T-cell (primary cell): ENCODE measurements around the gene TCF12. TPM values are rescaled to one million over a fixed set of nuclear protein-coding genes. Genes with fewer than 3 reads are reported as not detected.
"Not testable (repeated sequence)": the region's sequence is repeated elsewhere in the genome, so short reads cannot be mapped to it uniquely, and the experiment has no call there.

ENCODE experiments used
- ATAC-seq, 4 experiments: fragments of 200-7000 bp in 3 of 4; fragments of 150-1000 bp in 1 of 4; cut with Tn5 transposase; replicated peaks in 1 of 4; 1 replicate in 3 of 4; 2 replicates in 1 of 4; pipeline ENCODE4 v1.10.0; 2021; ENCODE audit warnings: moderate library complexity in 3 of 4, mild to moderate bottlenecking in 2 of 4, moderate number of reproducible peaks in 1 of 4
- CTCF ChIA-PET, 2 donors: fragments of 300-600 bp; sonication (Branson Sonifier 250); formaldehyde crosslinking; loops; one replicate each; lab custom pipeline; 2022; ENCODE audit warnings: antibody characterized with exemption in 2 of 2; lab: Charles Lee
- POLR2A ChIA-PET, 2 donors: fragments of 300-600 bp; sonication (Branson Sonifier 250); formaldehyde crosslinking; loops; one replicate each; lab custom pipeline; 2022; ENCODE audit warnings: antibody characterized with exemption in 2 of 2; lab: Charles Lee
- DNase-seq, 35 experiments: peaks; one replicate each; pipeline versions ENCODE4 v3.0.0 to v3.0.0-alpha.2; 2013 to 2023
- H3K27ac ChIP-seq: one replicate; pipeline ENCODE4 v1.5.1; 2013; ENCODE audit warnings: low read length
- H3K27me3 ChIP-seq, 2 experiments: replicated peaks in 1 of 2; 1 replicate in 1 of 2; 2 replicates in 1 of 2; pipeline versions ENCODE4 v1.6.1 to v1.7.0; 2013; ENCODE audit warnings: low read length in 1 of 2, mixed read lengths in 1 of 2; ENCODE audit not compliant: control insufficient read depth in 2 of 2, insufficient read depth in 2 of 2; ENCODE audit errors: extremely low read depth in 1 of 2
- H3K36me3 ChIP-seq, 2 donors: 1 replicate in 1 of 2; 2 replicates in 1 of 2; pipeline versions ENCODE4 v1.6.1 to v1.7.0; 2013; ENCODE audit warnings: low read length in 1 of 2; ENCODE audit not compliant: control insufficient read depth in 2 of 2, insufficient read depth in 1 of 2; ENCODE audit errors: extremely low read depth in 1 of 2
- H3K4me1 ChIP-seq, 2 experiments: 1 replicate in 1 of 2; 2 replicates in 1 of 2; pipeline versions ENCODE4 v1.6.1 to v1.7.0; 2013; ENCODE audit warnings: low read length in 2 of 2, mixed read lengths in 1 of 2; ENCODE audit not compliant: insufficient read depth in 2 of 2, control insufficient read depth in 1 of 2; ENCODE audit errors: extremely low read depth in 1 of 2
- H3K4me3 ChIP-seq, 2 donors: 1 replicate in 1 of 2; 2 replicates in 1 of 2; pipeline versions ENCODE4 v1.5.1 to v1.7.0; 2013; ENCODE audit warnings: mild to moderate bottlenecking in 2 of 2, low read length in 1 of 2, moderate library complexity in 1 of 2; ENCODE audit not compliant: control insufficient read depth in 1 of 2; ENCODE audit errors: extremely low read depth in 1 of 2
- H3K9me3 ChIP-seq: 2 replicates; pipeline ENCODE4 v1.7.0; 2013
- H3K27ac Mint-ChIP-seq, 2 donors: one replicate each; pipeline ENCODE4 v1.8.0; 2020 to 2021; ENCODE audit warnings: mild to moderate bottlenecking in 2 of 2, mixed read lengths in 2 of 2
- H3K27me3 Mint-ChIP-seq, 2 donors: one replicate each; pipeline ENCODE4 v1.8.0; 2021 to 2022; ENCODE audit warnings: mixed read lengths in 2 of 2
- H3K36me3 Mint-ChIP-seq: one replicate; pipeline ENCODE4 v1.8.0; 2021; ENCODE audit warnings: mixed read lengths
- H3K4me1 Mint-ChIP-seq, 3 donors: one replicate each; pipeline ENCODE4 v1.8.0; 2020 to 2022; ENCODE audit warnings: mixed read lengths in 3 of 3, mild to moderate bottlenecking in 1 of 3
- H3K4me3 Mint-ChIP-seq, 3 donors: one replicate each; pipeline ENCODE4 v1.8.0; 2020 to 2022; ENCODE audit warnings: mild to moderate bottlenecking in 3 of 3, mixed read lengths in 3 of 3, moderate library complexity in 3 of 3
- H3K9me3 Mint-ChIP-seq, 3 donors: one replicate each; pipeline ENCODE4 v1.8.0; 2020 to 2022; ENCODE audit warnings: mixed read lengths in 3 of 3
- WGBS: methylation state at CpG from one replicate; pipeline ENCODE4 v1.1.5; 2013; ENCODE audit warnings: missing lambda C conversion rate; ENCODE audit not compliant: insufficient coverage; 5-methylcytosine and 5-hydroxymethylcytosine counted together
- total RNA-seq, 35 experiments: library from RNA in 6 of 35; stranded (reverse) in 6 of 35; fragments of 120-200 nt in 1 of 35; gene quantifications; one replicate each; pipeline versions ENCODE4 v1.2.1 to v1.2.4 and lab custom pipeline; 2013 to 2026

Gene TCF12
- total RNA-seq, 5 donors from 2014 or later (not counting 1 experiment from before 2014, with no cell fraction given), result 68.0 to 94.3 (median 83.0) TPM

GRCh38 chr15:56996746-56997470, 78.5 kb downstream of the TCF12 start:
- no peaks in the 10 kb centered on the region for H3K36me3 ChIP-seq
- no peak for ATAC-seq
- no peak overlapping the region for H3K27ac Mint-ChIP-seq

GRCh38 chr15:57003418-57003817, 85.0 kb downstream of the TCF12 start:
- WGBS, result no CpG with 5 or more reads among the region's 4 CpGs
- Mint-ChIP-seq H3K27ac (no peak overlapping the region), H3K27me3 (no peaks in the 10 kb centered on the region), H3K9me3 (no peaks in the 10 kb centered on the region), H3K4me1 (peaks cover 23 to 55% (median 43%) of the 10 kb centered on the region in 3 donors), H3K4me3 (no peak overlapping the region), H3K36me3 (peaks cover 23% of the 10 kb centered on the region)
- no peak for ATAC-seq
- Histone ChIP-seq H3K36me3 (no peaks in the 10 kb centered on the region), H3K4me3 (no peak overlapping the region), H3K4me1 (peaks cover 0 to 2% of the 10 kb centered on the region in 2 experiments), H3K27me3 (no peaks in the 10 kb centered on the region), H3K27ac (no peak overlapping the region), H3K9me3 (no peaks in the 10 kb centered on the region)
- no peak for DNase-seq
- ChIA-PET CTCF (no interaction called here), POLR2A (interaction anchor here (0.5 to 0.6 kb wide), 2 partner anchors 1354 to 1876 kb away, joined by 3 to 4 read pairs; no protein-coding TSS in a partner anchor)

More at GRCh38 chr15:56996746-56997470, 78.5 kb downstream of the TCF12 start:
- no CpG with 5 or more reads among the region's 3 CpGs for WGBS
- H3K36me3 Mint-ChIP-seq, result peaks cover 38% of the 10 kb centered on the region
- Histone ChIP-seq H3K9me3 (peaks cover 2% of the 10 kb centered on the region), H3K27me3 (no peaks in the 10 kb centered on the region), H3K4me1 (no peaks in the 10 kb centered on the region), H3K27ac (no peak overlapping the region), H3K4me3 (no peak overlapping the region)
- POLR2A ChIA-PET, result no interaction called here
- DNase-seq, result no peak
- peaks cover 15 to 29% (median 15%) of the 10 kb centered on the region in 3 donors for H3K4me1 Mint-ChIP-seq
- no peaks in the 10 kb centered on the region for H3K27me3 Mint-ChIP-seq
- CTCF ChIA-PET, result no interaction called here
- H3K4me3 Mint-ChIP-seq, result no peak overlapping the region
- no peaks in the 10 kb centered on the region for H3K9me3 Mint-ChIP-seq

- H3K36me3 Mint-ChIP-seq, result peaks cover 23% of the 10 kb centered on the region
- no peaks in the 10 kb centered on the region for H3K27me3 ChIP-seq
- no peaks in the 10 kb centered on the region for H3K9me3 Mint-ChIP-seq
- ChIA-PET CTCF (no interaction called here), POLR2A (no interaction called here)
- ATAC-seq (no peak), DNase-seq (no peak)
- H3K4me1 ChIP-seq, result peaks cover 0 to 2% of the 10 kb centered on the region in 2 experiments
- no peak overlapping the region for H3K4me3 ChIP-seq
- no peaks in the 10 kb centered on the region for H3K9me3 ChIP-seq
- no peak overlapping the region for H3K27ac Mint-ChIP-seq
- no peaks in the 10 kb centered on the region for H3K36me3 ChIP-seq
- H3K4me1 Mint-ChIP-seq, result peaks cover 32 to 52% (median 43%) of the 10 kb centered on the region in 3 donors
- no CpG with 5 or more reads among the region's 1 CpG for WGBS
- no peak overlapping the region for H3K27ac ChIP-seq
- no peak overlapping the region for H3K4me3 Mint-ChIP-seq
- no peaks in the 10 kb centered on the region for H3K27me3 Mint-ChIP-seq
These were observed 86.8 kb downstream of the TCF12 start for GRCh38 chr15:57005244-57005643.

GRCh38 chr15:57007797-57008196, 89.4 kb downstream of the TCF12 start:
- H3K27ac Mint-ChIP-seq, H3K27ac ChIP-seq, H3K4me3 Mint-ChIP-seq, CTCF ChIA-PET, H3K4me1 ChIP-seq, H3K36me3 ChIP-seq, H3K27me3 ChIP-seq, H3K4me3 ChIP-seq, H3K9me3 Mint-ChIP-seq, ATAC-seq, H3K9me3 ChIP-seq, DNase-seq, H3K27me3 Mint-ChIP-seq: not testable (repeated sequence)
- no CpG with 5 or more reads among the region's 1 CpG for WGBS
- POLR2A ChIA-PET, result interaction anchor here (0.7 kb wide), 2 partner anchors 78 to 244 kb away, joined by 3 to 9 read pairs; no protein-coding TSS in a partner anchor
- peaks cover 21% of the 10 kb centered on the region for H3K36me3 Mint-ChIP-seq
- peaks cover 42 to 55% (median 46%) of the 10 kb centered on the region in 3 donors for H3K4me1 Mint-ChIP-seq

GRCh38 chr15:57010724-57011123, 92.3 kb downstream of the TCF12 start:
- no peak overlapping the region for H3K27ac Mint-ChIP-seq
- CTCF ChIA-PET, result no interaction called here
- ATAC-seq, result no peak
- no peak overlapping the region for H3K4me3 Mint-ChIP-seq
- POLR2A ChIA-PET, result no interaction called here
- H3K36me3 ChIP-seq, result no peaks in the 10 kb centered on the region
- no peak for DNase-seq
- no peaks in the 10 kb centered on the region for H3K9me3 Mint-ChIP-seq
- no peaks in the 10 kb centered on the region for H3K27me3 Mint-ChIP-seq
- no CpG with 5 or more reads among the region's 2 CpGs for WGBS
- no peak overlapping the region for H3K27ac ChIP-seq
- no peaks in the 10 kb centered on the region for H3K27me3 ChIP-seq
- H3K4me1 Mint-ChIP-seq, result peaks cover 40 to 66% (median 54%) of the 10 kb centered on the region in 3 donors
- no peaks in the 10 kb centered on the region for H3K9me3 ChIP-seq
- peaks cover 0 to 2% of the 10 kb centered on the region in 2 experiments for H3K4me1 ChIP-seq
- peaks cover 14% of the 10 kb centered on the region for H3K36me3 Mint-ChIP-seq
- H3K4me3 ChIP-seq, result no peak overlapping the region

GRCh38 chr15:57012556-57012955, 94.1 kb downstream of the TCF12 start:
- no peaks in the 10 kb centered on the region for H3K9me3 Mint-ChIP-seq
- POLR2A ChIA-PET, result interaction anchor here in 1 of 2 donors (0.5 kb wide), 1 partner anchor 75 kb away, joined by 6 read pairs; no protein-coding TSS in a partner anchor
- no peak overlapping the region for H3K27ac ChIP-seq
- no peaks in the 10 kb centered on the region for H3K4me1 ChIP-seq
- peaks cover 43 to 73% (median 56%) of the 10 kb centered on the region in 3 donors for H3K4me1 Mint-ChIP-seq
- peaks cover 11% of the 10 kb centered on the region for H3K36me3 Mint-ChIP-seq
- H3K27me3 ChIP-seq, result no peaks in the 10 kb centered on the region
- H3K9me3 ChIP-seq, result no peaks in the 10 kb centered on the region
- H3K4me3 ChIP-seq, result no peak overlapping the region
- H3K27ac Mint-ChIP-seq, result no peak overlapping the region
- no peak overlapping the region for H3K4me3 Mint-ChIP-seq
- CTCF ChIA-PET, result no interaction called here
- DNase-seq (no peak), ATAC-seq (no peak)
- no peaks in the 10 kb centered on the region for H3K36me3 ChIP-seq
- 100% methylated on average over 2 of the region's 3 CpGs for WGBS
- H3K27me3 Mint-ChIP-seq, result no peaks in the 10 kb centered on the region
